CD14-positive monocyte (primary cell): ENCODE results near the gene ERCC3. TPM values are rescaled to one million over a fixed set of nuclear protein-coding genes. Genes with fewer than 3 reads are reported as not detected.

Source experiments
- DNase-seq, 3 donors: peaks; one replicate each; pipeline ENCODE4 v3.0.0-alpha.2; 2011 to 2022
- H2AFZ ChIP-seq: 2 replicates; pipeline ENCODE4 v1.6.0; 2012; ENCODE audit warnings: mild to moderate bottlenecking, low read depth, low read length, inconsistent platforms; ENCODE audit not compliant: insufficient read depth, poor library complexity, severe bottlenecking
- H3K27ac ChIP-seq, 2 donors: 1 replicate in 1 of 2; 2 replicates in 1 of 2; pipeline ENCODE4 v1.5.1; 2012 to 2013; ENCODE audit warnings: low read length in 2 of 2, control low read depth in 1 of 2, inconsistent platforms in 1 of 2, low read depth in 1 of 2, mild to moderate bottlenecking in 1 of 2
- H3K27me3 ChIP-seq, 2 donors: one replicate each; pipeline versions ENCODE4 v1.6.0 to v1.6.1; 2011 to 2013; ENCODE audit warnings: low read length in 2 of 2; ENCODE audit not compliant: control insufficient read depth in 2 of 2, insufficient read depth in 2 of 2
- H3K36me3 ChIP-seq, 2 donors: replicated peaks in 1 of 2; 1 replicate in 1 of 2; 2 replicates in 1 of 2; pipeline versions ENCODE4 v1.5.1 to v1.6.1; 2012 to 2013; ENCODE audit warnings: low read length in 2 of 2, control low read depth in 1 of 2, inconsistent platforms in 1 of 2, mild to moderate bottlenecking in 1 of 2; ENCODE audit not compliant: insufficient read depth in 2 of 2, control insufficient read depth in 1 of 2
- H3K4me1 ChIP-seq, 2 donors: 1 replicate in 1 of 2; 2 replicates in 1 of 2; pipeline versions ENCODE4 v1.5.1 to v1.6.1; 2012 to 2013; ENCODE audit warnings: low read length in 2 of 2, control low read depth in 1 of 2, inconsistent platforms in 1 of 2, mild to moderate bottlenecking in 1 of 2, moderate library complexity in 1 of 2; ENCODE audit not compliant: insufficient read depth in 2 of 2, control insufficient read depth in 1 of 2
- H3K4me2 ChIP-seq: replicated peaks from 2 replicates; pipeline ENCODE3; 2012; ENCODE audit warnings: low read length, moderate library complexity, mild to moderate bottlenecking; ENCODE audit not compliant: poor library complexity, severe bottlenecking; ENCODE audit errors: extremely low read depth
- H3K4me3 ChIP-seq, 3 experiments: fragments of 200-600 bp in 1 of 3; sonication (generic) in 1 of 3; replicated peaks in 1 of 3; 1 replicate in 2 of 3; 2 replicates in 1 of 3; pipeline ENCODE4 v1.5.1; 2011 to 2013; ENCODE audit warnings: low read length in 3 of 3, mild to moderate bottlenecking in 3 of 3, control low read depth in 2 of 3, low read depth in 2 of 3, inconsistent platforms in 1 of 3, moderate library complexity in 1 of 3
- H3K79me2 ChIP-seq: 2 replicates; pipeline ENCODE4 v1.6.0; 2012; ENCODE audit warnings: mild to moderate bottlenecking, control low read depth, inconsistent platforms, low read length, moderate library complexity; ENCODE audit not compliant: insufficient read depth
- H3K9ac ChIP-seq: 2 replicates; pipeline ENCODE4 v1.6.0; 2017; ENCODE audit warnings: low read length, mild to moderate bottlenecking; ENCODE audit not compliant: insufficient read depth, poor library complexity, severe bottlenecking
- H3K9me3 ChIP-seq, 2 donors: replicated peaks in 1 of 2; 1 replicate in 1 of 2; 2 replicates in 1 of 2; pipeline versions ENCODE4 v1.5.1 to v1.6.1; 2012 to 2013; ENCODE audit warnings: low read length in 2 of 2, control low read depth in 1 of 2; ENCODE audit not compliant: control insufficient read depth in 1 of 2, insufficient read depth in 1 of 2
- H4K20me1 ChIP-seq: 2 replicates; pipeline ENCODE4 v1.6.0; 2012; ENCODE audit warnings: mild to moderate bottlenecking, low read length, control low read depth, moderate library complexity; ENCODE audit not compliant: insufficient read depth
- H3K27ac Mint-ChIP-seq, 7 donors: one replicate each; pipeline ENCODE4 v1.8.0; 2020; ENCODE audit warnings: mild to moderate bottlenecking in 7 of 7, mixed read lengths in 7 of 7, moderate library complexity in 6 of 7, inconsistent platforms in 2 of 7
- H3K27me3 Mint-ChIP-seq, 3 donors: one replicate each; pipeline ENCODE4 v1.8.0; 2021 to 2022; ENCODE audit warnings: low read depth in 3 of 3, mild to moderate bottlenecking in 3 of 3, mixed read lengths in 3 of 3, moderate library complexity in 3 of 3, inconsistent platforms in 1 of 3
- H3K36me3 Mint-ChIP-seq, 2 donors: one replicate each; pipeline ENCODE4 v1.8.0; 2020; ENCODE audit warnings: mixed read lengths in 2 of 2, inconsistent platforms in 1 of 2, mild to moderate bottlenecking in 1 of 2
- H3K4me1 Mint-ChIP-seq: one replicate; pipeline ENCODE4 v1.8.0; 2020; ENCODE audit warnings: mild to moderate bottlenecking, mixed read lengths
- H3K4me3 Mint-ChIP-seq, 2 donors: one replicate each; pipeline ENCODE4 v1.8.0; 2020; ENCODE audit warnings: mild to moderate bottlenecking in 2 of 2, mixed read lengths in 2 of 2, moderate library complexity in 1 of 2
- H3K9me3 Mint-ChIP-seq, 7 donors: one replicate each; pipeline ENCODE4 v1.8.0; 2020 to 2022; ENCODE audit warnings: mixed read lengths in 7 of 7, mild to moderate bottlenecking in 6 of 7, moderate library complexity in 6 of 7, inconsistent platforms in 2 of 7
- WGBS: methylation state at CpG from one replicate; pipeline ENCODE4 v1.1.5; 2013; ENCODE audit warnings: missing lambda C conversion rate; ENCODE audit not compliant: insufficient coverage; 5-methylcytosine and 5-hydroxymethylcytosine counted together
- intact Hi-C, 2 donors: fragments of 100-400 bp; cut with micrococcal nuclease; formaldehyde crosslinking; loops; one replicate each; pipeline versions ENCODE4 v1.15.0 to v1.15.1; 2023
- polyA plus RNA-seq, 3 donors: library from polyadenylated mRNA; depleted of rRNA in 1 of 3; unstranded in 2 of 3; stranded (reverse) in 1 of 3; fragments of 300-500 nt in 2 of 3; fragments of >200 nt in 1 of 3; fragmentation: Illumina TruSeq in 2 of 3; gene quantifications; 1 replicate in 2 of 3; 2 replicates in 1 of 3; pipeline ENCODE4 v1.2.3, GENCODE V29; 2012 to 2021
- TF ChIP-seq, protein P1 (sequence below): fragments of 200-600 bp; IDR thresholded peaks from one replicate; pipeline ENCODE4 v1.8.0; 2022; ENCODE audit warnings: antibody characterized with exemption, mild to moderate bottlenecking

Gene ERCC3
- polyA plus RNA-seq, 3 donors: 13.2 to 49.7 (median 16.9) TPM

DNA sequence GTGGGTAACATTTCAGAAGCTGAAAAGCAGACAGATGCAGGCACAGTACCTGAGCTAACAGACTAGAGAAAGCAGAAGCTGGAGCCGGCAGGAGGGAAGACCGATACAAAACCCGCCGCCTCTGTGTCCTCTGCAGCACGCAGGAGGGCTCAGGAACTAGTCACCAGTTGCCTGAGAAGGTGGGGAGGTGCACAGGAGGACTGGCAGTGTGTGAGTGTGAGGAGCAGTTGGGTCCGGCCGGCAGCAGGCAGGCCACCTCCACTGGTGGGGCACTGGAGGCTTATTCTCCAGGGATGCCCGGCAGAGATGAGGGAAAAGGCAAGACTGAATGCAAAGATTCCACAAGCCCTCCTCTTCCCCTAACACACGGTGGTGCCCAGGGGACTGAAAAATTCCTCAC lies 18.2 kb downstream of the ERCC3 start:
- Histone ChIP-seq H3K27ac (no peak overlapping the region), H3K27me3 (no peaks in the 10 kb centered on the region), H3K9me3 (no peaks in the 10 kb centered on the region), H2AFZ (no peak overlapping the region), H3K79me2 (peaks cover 3% of the 10 kb centered on the region), H3K9ac (no peak overlapping the region), H4K20me1 (no peaks in the 10 kb centered on the region), H3K36me3 (peaks cover 76 to 94% of the 10 kb centered on the region in 2 donors), H3K4me1 (peaks cover 12 to 13% of the 10 kb centered on the region in 2 donors), H3K4me2 (no peak overlapping the region), H3K4me3 (no peak overlapping the region)
- TF ChIP-seq, protein P1, sequence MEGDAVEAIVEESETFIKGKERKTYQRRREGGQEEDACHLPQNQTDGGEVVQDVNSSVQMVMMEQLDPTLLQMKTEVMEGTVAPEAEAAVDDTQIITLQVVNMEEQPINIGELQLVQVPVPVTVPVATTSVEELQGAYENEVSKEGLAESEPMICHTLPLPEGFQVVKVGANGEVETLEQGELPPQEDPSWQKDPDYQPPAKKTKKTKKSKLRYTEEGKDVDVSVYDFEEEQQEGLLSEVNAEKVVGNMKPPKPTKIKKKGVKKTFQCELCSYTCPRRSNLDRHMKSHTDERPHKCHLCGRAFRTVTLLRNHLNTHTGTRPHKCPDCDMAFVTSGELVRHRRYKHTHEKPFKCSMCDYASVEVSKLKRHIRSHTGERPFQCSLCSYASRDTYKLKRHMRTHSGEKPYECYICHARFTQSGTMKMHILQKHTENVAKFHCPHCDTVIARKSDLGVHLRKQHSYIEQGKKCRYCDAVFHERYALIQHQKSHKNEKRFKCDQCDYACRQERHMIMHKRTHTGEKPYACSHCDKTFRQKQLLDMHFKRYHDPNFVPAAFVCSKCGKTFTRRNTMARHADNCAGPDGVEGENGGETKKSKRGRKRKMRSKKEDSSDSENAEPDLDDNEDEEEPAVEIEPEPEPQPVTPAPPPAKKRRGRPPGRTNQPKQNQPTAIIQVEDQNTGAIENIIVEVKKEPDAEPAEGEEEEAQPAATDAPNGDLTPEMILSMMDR: no peak
- H3K27ac Mint-ChIP-seq: peak overlapping the region in 2 of 7 donors; percentile 43 to 44
- WGBS: 95% methylated on average over 8 of the region's 9 CpGs
- peaks cover 0 to 2% (median 0%) of the 10 kb centered on the region in 3 donors for H3K27me3 Mint-ChIP-seq
- no peak overlapping the region for H3K4me3 Mint-ChIP-seq
- intact Hi-C loops: no loop called here
- H3K4me1 Mint-ChIP-seq: peaks cover 11% of the 10 kb centered on the region
- H3K36me3 Mint-ChIP-seq: peaks cover 82 to 99% of the 10 kb centered on the region in 2 donors
- H3K9me3 Mint-ChIP-seq: no peaks in the 10 kb centered on the region
- no peak for DNase-seq

DNA sequence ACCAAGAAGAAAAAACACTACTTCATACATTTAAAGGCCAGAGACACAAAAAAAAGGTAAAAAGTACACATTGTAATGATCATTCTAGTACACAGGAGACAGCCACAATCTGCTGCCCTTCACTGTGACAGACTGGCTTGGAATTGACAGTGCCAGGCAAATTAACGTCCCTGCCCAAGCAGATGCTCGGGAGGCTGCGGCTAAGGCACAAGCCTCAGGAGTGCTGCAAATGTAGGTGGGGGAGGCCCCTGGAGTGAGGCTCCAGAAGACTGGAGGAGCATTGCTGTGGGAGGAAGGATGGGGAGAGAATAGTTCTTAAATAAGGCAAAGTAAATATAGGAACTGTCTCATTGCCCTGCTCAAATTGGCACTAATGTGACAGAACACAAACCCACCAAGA lies 18.6 kb downstream of the ERCC3 start:
- Histone ChIP-seq H3K9me3 (no peaks in the 10 kb centered on the region), H3K27me3 (no peaks in the 10 kb centered on the region), H2AFZ (no peak overlapping the region), H3K4me2 (no peak overlapping the region), H3K36me3 (peaks cover 76 to 94% of the 10 kb centered on the region in 2 donors), H3K79me2 (peaks cover 3% of the 10 kb centered on the region), H4K20me1 (no peaks in the 10 kb centered on the region), H3K4me3 (no peak overlapping the region), H3K9ac (no peak overlapping the region), H3K27ac (no peak overlapping the region), H3K4me1 (peaks cover 12 to 13% of the 10 kb centered on the region in 2 donors)
- Mint-ChIP-seq H3K4me1 (peaks cover 11% of the 10 kb centered on the region), H3K36me3 (peaks cover 83 to 99% of the 10 kb centered on the region in 2 donors), H3K9me3 (no peaks in the 10 kb centered on the region), H3K27me3 (peaks cover 0 to 2% (median 0%) of the 10 kb centered on the region in 3 donors), H3K4me3 (no peak overlapping the region), H3K27ac (peak overlapping the region in 1 of 7 donors; percentile 43)
- DNase-seq: no peak
- TF ChIP-seq, protein P1: no peak
- intact Hi-C loops: no loop called here
- 100% methylated on average over 3 of the region's 3 CpGs for WGBS
